ENCODE measurements around the gene RALGAPA2. TPM values are rescaled to one million over a fixed set of nuclear protein-coding genes. Genes with fewer than 3 reads are reported as not detected.

The RALGAPA2 gene
- total and polyA plus RNA-seq, 2 of the 13 experiments (the other 11 are each of a cell fraction or from before 2014, with no cell fraction given): 13.8 to 17.7 TPM

- CTCF ChIA-PET (ENCODE audit: low intra/inter-chr PET ratio, low total read pairs): no interaction called here
- WGBS (ENCODE audit: low lambda C conversion rate): 95% methylated on average over 1 of the region's 1 CpG
- DNase-seq (ENCODE audit: low spot score) (no peak), FAIRE-seq (no peak), ATAC-seq (no peak)
- no TSS peak for BruUV-seq (replicated peaks)
- Histone ChIP-seq H3K27me3 (ENCODE audit: control insufficient read depth in 1 of 2, insufficient read depth in 2 of 2, low read length in 2 of 2) (no peaks in the 10 kb centered on the region), H3K9ac (ENCODE audit: insufficient read depth, low read depth, low read length) (no peak overlapping the region), H2AFZ (ENCODE audit: low read length) (no peak overlapping the region), H3K79me2 (ENCODE audit: insufficient read depth, low read length) (no peaks in the 10 kb centered on the region), H3K4me2 (ENCODE audit: low read depth, low read length) (no peak overlapping the region), H4K20me1 (ENCODE audit: insufficient read depth, low read length) (no peaks in the 10 kb centered on the region), H3K36me3 (replicated peaks in 1 of 2; ENCODE audit: control insufficient read depth in 1 of 2, insufficient read depth in 2 of 2, low read length in 2 of 2) (peaks cover 4 to 5% of the 10 kb centered on the region in 2 experiments; a peak in 4 of 5 replicates), H3K4me1 (ENCODE audit: insufficient read depth, low read length) (peaks cover 5% of the 10 kb centered on the region; the same call in 1 of the 2 replicates), H3K27ac (ENCODE audit: extremely low read length, insufficient read depth, low read length) (no peak overlapping the region), H3K4me3 (replicated peaks in 1 of 3; ENCODE audit: insufficient read depth in 1 of 3, low read depth in 2 of 3, low read length in 3 of 3) (no peak overlapping the region), H3K9me3 (ENCODE audit: low read length) (no peaks in the 10 kb centered on the region)
- in situ Hi-C loops (cut with HindIII; ENCODE audit: extremely low pct_ligation_motif_present, low pct_unique_long_range_greater_than_20kb) (no loop called here), intact Hi-C loops (cut with micrococcal nuclease; ENCODE audit: unreplicated experiment) (no loop called here)
- POLR2A ChIA-PET: no interaction called here
- TF ChIP-seq ARID3A (IDR thresholded peaks at IDR 0.05; ENCODE audit: low read depth, low read length): no peak
Observed at GRCh38 chr20:20608041-20608440, 104.4 kb downstream of the RALGAPA2 start.

- Histone ChIP-seq H3K4me3 (replicated peaks in 1 of 3; ENCODE audit: insufficient read depth in 1 of 3, low read depth in 2 of 3, low read length in 3 of 3) (no peak overlapping the region), H2AFZ (ENCODE audit: low read length) (no peak overlapping the region), H3K4me2 (ENCODE audit: low read depth, low read length) (no peak overlapping the region), H3K79me2 (ENCODE audit: insufficient read depth, low read length) (no peaks in the 10 kb centered on the region), H3K4me1 (ENCODE audit: insufficient read depth, low read length) (peaks cover 5% of the 10 kb centered on the region; the same call in 1 of the 2 replicates), H3K36me3 (replicated peaks in 1 of 2; ENCODE audit: control insufficient read depth in 1 of 2, insufficient read depth in 2 of 2, low read length in 2 of 2) (peaks cover 4 to 5% of the 10 kb centered on the region in 2 experiments; a peak in 4 of 5 replicates), H3K9me3 (ENCODE audit: low read length) (no peaks in the 10 kb centered on the region), H4K20me1 (ENCODE audit: insufficient read depth, low read length) (no peaks in the 10 kb centered on the region), H3K9ac (ENCODE audit: insufficient read depth, low read depth, low read length) (no peak overlapping the region), H3K27ac (ENCODE audit: extremely low read length, insufficient read depth, low read length) (no peak overlapping the region), H3K27me3 (ENCODE audit: control insufficient read depth in 1 of 2, insufficient read depth in 2 of 2, low read length in 2 of 2) (no peaks in the 10 kb centered on the region)
- FAIRE-seq (no peak), DNase-seq (ENCODE audit: low spot score) (no peak), ATAC-seq (no peak)
- no peak for TF ChIP-seq ZNF792 (CRISPR knock-in tag; IDR thresholded peaks at IDR 0.05)
- TF ChIP-seq POGZ (CRISPR knock-in tag; IDR thresholded peaks at IDR 0.05): no peak
- TF ChIP-seq ARHGAP35 (CRISPR knock-in tag; IDR thresholded peaks at IDR 0.05; ENCODE audit: borderline replicate concordance): no peak
- TF ChIP-seq ZNF788 (CRISPR knock-in tag; IDR thresholded peaks at IDR 0.05; ENCODE audit: borderline replicate concordance): no peak
- TF ChIP-seq SP2 (CRISPR knock-in tag; IDR thresholded peaks at IDR 0.05): no peak
- TF ChIP-seq ZNF451 (CRISPR knock-in tag; IDR thresholded peaks at IDR 0.05): no peak
- TF ChIP-seq ZNF724P (CRISPR knock-in tag; IDR thresholded peaks at IDR 0.05; ENCODE audit: borderline replicate concordance): no peak
- BruUV-seq (replicated peaks): no TSS peak
- ChIA-PET CTCF (ENCODE audit: low intra/inter-chr PET ratio, low total read pairs) (no interaction called here), POLR2A (no interaction called here)
- in situ Hi-C loops (cut with HindIII; ENCODE audit: extremely low pct_ligation_motif_present, low pct_unique_long_range_greater_than_20kb): no loop called here
- 100% methylated on average over 1 of the region's 1 CpG for WGBS (ENCODE audit: low lambda C conversion rate)
- intact Hi-C loops (cut with micrococcal nuclease; ENCODE audit: unreplicated experiment): no loop called here
Observed at GRCh38 chr20:20606881-20607280, 105.6 kb downstream of the RALGAPA2 start.

Measured in HepG2 (cell line).